A549 (cell line): ENCODE results near the gene TPGS1.

ENCODE experiments used
- BHLHE40 ChIP-seq: IDR thresholded peaks from 2 replicates; pipeline ENCODE4 v1.6.1; 2012; ENCODE audit warnings: low read depth, low read length, inconsistent platforms
- CTCF ChIP-seq: fragments of >200 bp; sonication (Bioruptor Twin); formaldehyde crosslinking; IDR thresholded peaks from 3 replicates; pipeline ENCODE4 v1.5.1; 2016
- EP300 ChIP-seq, 2 experiments: fragments of >200 bp; sonication (Bioruptor Twin); formaldehyde crosslinking; IDR thresholded peaks; 2 replicates in 1 of 2; 3 replicates in 1 of 2; pipeline ENCODE4 v1.6.1; 2016 to 2017
- FOXS1 ChIP-seq: fragments of 250-450 bp; sonication (Bioruptor Pico); IDR thresholded peaks from 2 replicates; pipeline ENCODE4 v1.5.0; 2020; ENCODE audit warnings: mild to moderate bottlenecking, moderate library complexity
- HDAC2 ChIP-seq: fragments of 200-600 bp; sonication (generic); IDR thresholded peaks from 2 replicates; pipeline ENCODE4 v1.6.1; 2016
- JUN ChIP-seq, 2 experiments: fragments of >200 bp; sonication (Bioruptor Twin); formaldehyde crosslinking; IDR thresholded peaks; 2 replicates in 1 of 2; 3 replicates in 1 of 2; pipeline ENCODE4 v1.6.1; 2016 to 2017
- MAX ChIP-seq: IDR thresholded peaks from 2 replicates; pipeline ENCODE4 v1.6.1; 2012
- PBX3 ChIP-seq: IDR thresholded peaks from 2 replicates; pipeline ENCODE4 v1.6.1; 2012
- PHF8 ChIP-seq: fragments of 200-600 bp; sonication (generic); IDR thresholded peaks from 2 replicates; pipeline ENCODE4 v1.6.1; 2016; ENCODE audit warnings: low read depth, mild to moderate bottlenecking, antibody characterized with exemption, moderate library complexity, borderline replicate concordance
- POLR2A ChIP-seq: IDR thresholded peaks from 2 replicates; pipeline ENCODE4 v1.6.1; 2012; ENCODE audit warnings: mild to moderate bottlenecking, low read length
- RAD21 ChIP-seq, 2 experiments: fragments of >200 bp in 1 of 2; sonication (Bioruptor Twin) in 1 of 2; formaldehyde crosslinking in 1 of 2; IDR thresholded peaks in 1 of 2; conservative IDR thresholded peaks in 1 of 2; 2 replicates in 1 of 2; 3 replicates in 1 of 2; pipeline ENCODE4 v1.6.1; 2012 to 2018; ENCODE audit warnings: inconsistent platforms in 1 of 2
- REST ChIP-seq: fragments of 200-600 bp; sonication (generic); IDR thresholded peaks from 2 replicates; pipeline ENCODE4 v1.6.1; 2016; ENCODE audit warnings: antibody characterized with exemption, mild to moderate bottlenecking, moderate library complexity
- USF2 ChIP-seq: fragments of 450-650 bp; IDR thresholded peaks from 2 replicates; pipeline ENCODE4 v1.6.1; 2014; ENCODE audit warnings: antibody characterized with exemption

- TF ChIP-seq EP300 (IDR thresholded peaks at IDR 0.05): no peak
- TF ChIP-seq POLR2A: no peak
- TF ChIP-seq FOXS1 (CRISPR knock-in tag): no peak
- TF ChIP-seq USF2: no peak
- TF ChIP-seq PHF8: no peak
- no peak for TF ChIP-seq REST
- no peak for TF ChIP-seq RAD21 (conservative IDR thresholded peaks at IDR 0.05 in 1 of 2, IDR thresholded peaks at IDR 0.05 in 1 of 2)
- TF ChIP-seq CTCF: no peak
- TF ChIP-seq JUN (IDR thresholded peaks at IDR 0.05): no peak
- TF ChIP-seq BHLHE40: no peak
- no peak for TF ChIP-seq MAX
- no peak for TF ChIP-seq PBX3
- no peak for TF ChIP-seq HDAC2
Observed at GRCh38 chr19:536031-536880, 29.0 kb downstream of the TPGS1 start.
